Measurements from ENCODE around the gene GSK3A. TPM values are rescaled to one million over a fixed set of nuclear protein-coding genes. Genes with fewer than 3 reads are reported as not detected.

GSK3A gene
- total RNA-seq, 1 experiment from 2014 or later = 25.0 TPM

GRCh38 chr19:42235181-42235580 lies 7.2 kb downstream of the GSK3A start:
- intact Hi-C loops (cut with micrococcal nuclease) = no loop called here
- ChIA-PET POLR2A (ENCODE audit: unreplicated experiment) (no interaction called here), CTCF (no interaction called here)
- no peaks in the 10 kb centered on the region for H3K4me1 ChIP-seq (ENCODE audit: insufficient read depth, low read length)
- H3K4me3 ChIP-seq (ENCODE audit: low read length) = no peak overlapping the region
- H3K9me2 ChIP-seq (replicated peaks; ENCODE audit: low read length) = no peaks in the 10 kb centered on the region
- no peaks in the 10 kb centered on the region for H3F3A ChIP-seq (ENCODE audit: low read length, unreplicated experiment)
- H3K9me3 ChIP-seq (ENCODE audit: low read length) = no peaks in the 10 kb centered on the region
- H3K9ac ChIP-seq (ENCODE audit: low read length) = no peak overlapping the region
- H3K27me3 ChIP-seq (ENCODE audit: low read length) = no peaks in the 10 kb centered on the region
- no peak overlapping the region for H3K27ac ChIP-seq (ENCODE audit: low read length)
- no TSS peak for BruUV-seq (replicated peaks)
- H4K20me1 ChIP-seq (ENCODE audit: low read length) = no peaks in the 10 kb centered on the region
- TF ChIP-seq EZH2 (IDR thresholded peaks at IDR 0.05; ENCODE audit: low read length, unreplicated experiment) = no peak
- no peak for TF ChIP-seq CTCF (conservative IDR thresholded peaks at IDR 0.05; ENCODE audit: low read depth, low read length)
- TF ChIP-seq EZH2phosphoT487 (IDR thresholded peaks at IDR 0.05; ENCODE audit: borderline replicate concordance, low read length) = no peak
- no peak for ATAC-seq
- H3K4me2 ChIP-seq (ENCODE audit: low read length) = no peak overlapping the region
- H3K36me3 ChIP-seq (ENCODE audit: low read depth, low read length) = no peaks in the 10 kb centered on the region; the same call in 1 of the 2 replicates
- no peak for DNase-seq
- H3K79me2 ChIP-seq (ENCODE audit: low read length) = peaks cover 14% of the 10 kb centered on the region
- no peak overlapping the region for H2AFZ ChIP-seq (ENCODE audit: low read length)

GRCh38 chr19:42234364-42234763 lies 8.0 kb downstream of the GSK3A start:
- H3K4me2 ChIP-seq (ENCODE audit: low read length) = no peak overlapping the region
- DNase-seq = no peak
- peaks cover 6% of the 10 kb centered on the region for H3K79me2 ChIP-seq (ENCODE audit: low read length)
- CTCF ChIA-PET = no interaction called here
- no peaks in the 10 kb centered on the region for H3K4me1 ChIP-seq (ENCODE audit: insufficient read depth, low read length)
- no peaks in the 10 kb centered on the region for H3F3A ChIP-seq (ENCODE audit: low read length, unreplicated experiment)
- no peaks in the 10 kb centered on the region for H3K9me2 ChIP-seq (replicated peaks; ENCODE audit: low read length)
- intact Hi-C loops (cut with micrococcal nuclease) = no loop called here
- TF ChIP-seq EZH2phosphoT487 (IDR thresholded peaks at IDR 0.05; ENCODE audit: borderline replicate concordance, low read length) = no peak
- no peak for TF ChIP-seq CTCF (conservative IDR thresholded peaks at IDR 0.05; ENCODE audit: low read depth, low read length)
- TF ChIP-seq EZH2 (IDR thresholded peaks at IDR 0.05; ENCODE audit: low read length, unreplicated experiment) = no peak
- H3K27ac ChIP-seq (ENCODE audit: low read length) = no peak overlapping the region
- H3K36me3 ChIP-seq (ENCODE audit: low read depth, low read length) = no peaks in the 10 kb centered on the region; the same call in 1 of the 2 replicates
- H3K9me3 ChIP-seq (ENCODE audit: low read length) = no peaks in the 10 kb centered on the region
- H3K9ac ChIP-seq (ENCODE audit: low read length) = no peak overlapping the region
- H3K27me3 ChIP-seq (ENCODE audit: low read length) = no peaks in the 10 kb centered on the region
- POLR2A ChIA-PET (ENCODE audit: unreplicated experiment) = no interaction called here
- H4K20me1 ChIP-seq (ENCODE audit: low read length) = no peaks in the 10 kb centered on the region
- no peak overlapping the region for H3K4me3 ChIP-seq (ENCODE audit: low read length)
- H2AFZ ChIP-seq (ENCODE audit: low read length) = no peak overlapping the region
- no peak for ATAC-seq
- no TSS peak for BruUV-seq (replicated peaks)

- intact Hi-C loops (cut with micrococcal nuclease) = no loop called here
These were observed 8.6 kb downstream of the GSK3A start for GRCh38 chr19:42233678-42234292.

More at GRCh38 chr19:42233678-42234292, 8.6 kb downstream of the GSK3A start:
- no peak for TF ChIP-seq EZH2 (IDR thresholded peaks at IDR 0.05; ENCODE audit: low read length, unreplicated experiment)
- TF ChIP-seq CTCF (conservative IDR thresholded peaks at IDR 0.05; ENCODE audit: low read depth, low read length) = no peak
- TF ChIP-seq EZH2phosphoT487 (IDR thresholded peaks at IDR 0.05; ENCODE audit: borderline replicate concordance, low read length) = no peak
- Histone ChIP-seq H3K4me1 (ENCODE audit: insufficient read depth, low read length) (no peaks in the 10 kb centered on the region), H2AFZ (ENCODE audit: low read length) (no peak overlapping the region), H3K9me2 (replicated peaks; ENCODE audit: low read length) (no peaks in the 10 kb centered on the region), H3K27ac (ENCODE audit: low read length) (no peak overlapping the region), H3K27me3 (ENCODE audit: low read length) (no peaks in the 10 kb centered on the region), H3K36me3 (ENCODE audit: low read depth, low read length) (no peaks in the 10 kb centered on the region; the same call in 1 of the 2 replicates), H3K4me2 (ENCODE audit: low read length) (no peak overlapping the region), H3F3A (ENCODE audit: low read length, unreplicated experiment) (no peaks in the 10 kb centered on the region), H3K9ac (ENCODE audit: low read length) (no peak overlapping the region), H3K79me2 (ENCODE audit: low read length) (peaks cover under 1% of the 10 kb centered on the region; the same call in 1 of the 2 replicates), H3K9me3 (ENCODE audit: low read length) (no peaks in the 10 kb centered on the region), H4K20me1 (ENCODE audit: low read length) (no peaks in the 10 kb centered on the region), H3K4me3 (ENCODE audit: low read length) (no peak overlapping the region)
- no TSS peak for BruUV-seq (replicated peaks)
- ATAC-seq (no peak), DNase-seq (no peak)
- POLR2A ChIA-PET (ENCODE audit: unreplicated experiment) = no interaction called here
- CTCF ChIA-PET = no interaction called here
